ENCODE measurements around the gene PSMF1. TPM values are rescaled to one million over a fixed set of nuclear protein-coding genes. Genes with fewer than 3 reads are reported as not detected.

The PSMF1 gene
- total and polyA plus RNA-seq, 2 of the 4 experiments (the other 2 are of a cell fraction): 93.6 to 109 TPM

DNA sequence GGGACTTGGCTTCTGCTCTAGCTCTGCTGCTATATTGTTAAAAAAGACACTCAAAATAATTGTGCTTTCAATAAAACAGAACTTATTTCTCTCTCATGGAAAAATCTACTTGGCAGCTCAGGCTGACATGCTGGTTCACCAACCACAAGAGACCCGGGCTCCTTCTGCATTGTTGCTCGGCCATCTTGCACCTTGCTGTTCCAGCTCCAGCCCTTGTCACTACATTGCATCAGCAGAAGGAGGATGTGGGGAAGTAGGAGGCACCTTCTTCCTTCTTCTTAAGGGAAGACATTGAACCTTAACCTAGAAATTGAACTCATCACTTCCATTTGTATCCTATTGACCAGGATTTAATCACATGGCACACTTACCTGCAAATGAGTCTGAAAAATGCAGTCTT, 78.2 kb downstream of the PSMF1 start:
- H3K27me3 ChIP-seq (ENCODE audit: control insufficient read depth, insufficient read depth, low read length): peaks cover 55% of the 10 kb centered on the region

More for the DNA sequence above, 78.2 kb downstream of the PSMF1 start:
- H2BK15ac ChIP-seq (ENCODE audit: low read depth, low read length): no peak overlapping the region
- H3K4me1 ChIP-seq (ENCODE audit: control insufficient read depth, insufficient read depth, low read length): no peaks in the 10 kb centered on the region
- H4K91ac ChIP-seq (ENCODE audit: insufficient read depth, low read depth, low read length): no peak overlapping the region
- peaks cover 4% of the 10 kb centered on the region; the same call in 1 of the 2 replicates for H3K9me3 ChIP-seq (ENCODE audit: control insufficient read depth, insufficient read depth, low read length)
- H3K4me2 ChIP-seq (ENCODE audit: low read depth, low read length): no peak overlapping the region
- DNase-seq (no peak), ATAC-seq (ENCODE audit: low read depth) (no peak)
- no TSS peak for BruUV-seq (replicated peaks)
- H2BK120ac ChIP-seq (ENCODE audit: low read depth, low read length): no peak overlapping the region
- no peak overlapping the region for H2BK20ac ChIP-seq (ENCODE audit: low read depth, low read length)
- H3K14ac ChIP-seq (replicated peaks; ENCODE audit: low read depth, low read length): no peak overlapping the region
- intact Hi-C loops (cut with micrococcal nuclease) (no loop called here), dilution Hi-C loops (cut with HindIII; ENCODE audit: low sequenced_read_pairs, unreplicated experiment) (no loop called here), in situ Hi-C loops (cut with MboI; ENCODE audit: low sequenced_read_pairs) (no loop called here)
- ChIA-PET POLR2A (ENCODE audit: unreplicated experiment) (no interaction called here), CTCF (no interaction called here)
- no peak overlapping the region for H2AK5ac ChIP-seq (ENCODE audit: low read depth, low read length)
- H3K4me3 ChIP-seq (ENCODE audit: insufficient read depth, low read depth, low read length): no peak overlapping the region
- no peaks in the 10 kb centered on the region for H4K20me1 ChIP-seq (ENCODE audit: insufficient read depth, low read length)
- no CpG with 5 or more reads among the region's 2 CpGs for WGBS, 2 experiments (ENCODE audit: extremely low coverage in 2 of 2, insufficient read length in 1 of 2)
- H3K18ac ChIP-seq (ENCODE audit: low read depth, low read length): no peak overlapping the region
- no peaks in the 10 kb centered on the region for H3K36me3 ChIP-seq (ENCODE audit: control insufficient read depth, insufficient read depth, low read length)
- H4K8ac ChIP-seq (ENCODE audit: low read depth in 2 of 2, low read length in 2 of 2): no peak overlapping the region
- H3K27ac ChIP-seq (ENCODE audit: insufficient read depth, low read length): no peak overlapping the region
- H3K4ac ChIP-seq (ENCODE audit: low read depth, low read length): no peak overlapping the region
- H3K9ac ChIP-seq (ENCODE audit: low read depth, low read length): no peak overlapping the region
- no peak overlapping the region for H3K56ac ChIP-seq (ENCODE audit: extremely low read depth, insufficient read depth, low read length)
- no peaks in the 10 kb centered on the region for H3K79me1 ChIP-seq (ENCODE audit: low read depth in 1 of 2, low read length in 2 of 2)
- H2AK9ac ChIP-seq (replicated peaks; ENCODE audit: low read depth, low read length, poor library complexity): no peak overlapping the region
- H2BK5ac ChIP-seq (ENCODE audit: low read depth, low read length, poor library complexity, severe bottlenecking): no peak overlapping the region
- H3K23ac ChIP-seq (ENCODE audit: low read depth, low read length): no peak overlapping the region
- no peak overlapping the region for H2AFZ ChIP-seq (replicated peaks; ENCODE audit: low read length, poor library complexity)
- TF ChIP-seq, protein P1, sequence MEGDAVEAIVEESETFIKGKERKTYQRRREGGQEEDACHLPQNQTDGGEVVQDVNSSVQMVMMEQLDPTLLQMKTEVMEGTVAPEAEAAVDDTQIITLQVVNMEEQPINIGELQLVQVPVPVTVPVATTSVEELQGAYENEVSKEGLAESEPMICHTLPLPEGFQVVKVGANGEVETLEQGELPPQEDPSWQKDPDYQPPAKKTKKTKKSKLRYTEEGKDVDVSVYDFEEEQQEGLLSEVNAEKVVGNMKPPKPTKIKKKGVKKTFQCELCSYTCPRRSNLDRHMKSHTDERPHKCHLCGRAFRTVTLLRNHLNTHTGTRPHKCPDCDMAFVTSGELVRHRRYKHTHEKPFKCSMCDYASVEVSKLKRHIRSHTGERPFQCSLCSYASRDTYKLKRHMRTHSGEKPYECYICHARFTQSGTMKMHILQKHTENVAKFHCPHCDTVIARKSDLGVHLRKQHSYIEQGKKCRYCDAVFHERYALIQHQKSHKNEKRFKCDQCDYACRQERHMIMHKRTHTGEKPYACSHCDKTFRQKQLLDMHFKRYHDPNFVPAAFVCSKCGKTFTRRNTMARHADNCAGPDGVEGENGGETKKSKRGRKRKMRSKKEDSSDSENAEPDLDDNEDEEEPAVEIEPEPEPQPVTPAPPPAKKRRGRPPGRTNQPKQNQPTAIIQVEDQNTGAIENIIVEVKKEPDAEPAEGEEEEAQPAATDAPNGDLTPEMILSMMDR (conservative IDR thresholded peaks at IDR 0.05; ENCODE audit: low read depth, low read length): no peak
- no peak for TF ChIP-seq SMC3 (IDR thresholded peaks at IDR 0.05; ENCODE audit: low read depth, low read length)
- TF ChIP-seq MAZ (IDR thresholded peaks at IDR 0.05; ENCODE audit: borderline replicate concordance, low read depth, low read length): no peak
- TF ChIP-seq, protein P2, sequence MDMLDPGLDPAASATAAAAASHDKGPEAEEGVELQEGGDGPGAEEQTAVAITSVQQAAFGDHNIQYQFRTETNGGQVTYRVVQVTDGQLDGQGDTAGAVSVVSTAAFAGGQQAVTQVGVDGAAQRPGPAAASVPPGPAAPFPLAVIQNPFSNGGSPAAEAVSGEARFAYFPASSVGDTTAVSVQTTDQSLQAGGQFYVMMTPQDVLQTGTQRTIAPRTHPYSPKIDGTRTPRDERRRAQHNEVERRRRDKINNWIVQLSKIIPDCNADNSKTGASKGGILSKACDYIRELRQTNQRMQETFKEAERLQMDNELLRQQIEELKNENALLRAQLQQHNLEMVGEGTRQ (IDR thresholded peaks at IDR 0.05; ENCODE audit: low read depth, low read length): no peak
- H3K9me1 ChIP-seq (ENCODE audit: insufficient read depth, low read length): no peaks in the 10 kb centered on the region
- H4K5ac ChIP-seq (ENCODE audit: low read depth, low read length): no peak overlapping the region

Measured in IMR-90 (cell line).